HG03196 (cell line): ENCODE results near the gene P3H2.
A peak's percentile ranks its signal among the peaks of the same experiment; 100 is the strongest.

Source experiments
- ATAC-seq: cut with Tn5 transposase; IDR thresholded peaks from one replicate; pipeline ENCODE4 v1.9.1; 2021; ENCODE audit not compliant: unreplicated experiment

Gene P3H2

GRCh38 chr3:190127195-190127594 is 6.5 kb upstream of the P3H2 start:
- ATAC-seq = no peak

GRCh38 chr3:190125436-190126068 is 4.9 kb upstream of the P3H2 start:
- no peak for ATAC-seq

- ATAC-seq = no peak
Measured at GRCh38 chr3:190124067-190124466, 3.4 kb upstream of the P3H2 start.

GRCh38 chr3:190122198-190122771 is 1.6 kb upstream of the P3H2 start:
- ATAC-seq = no peak

- ATAC-seq = no peak
Measured at GRCh38 chr3:190121383-190121782, 686 bp upstream of the P3H2 start.

GRCh38 chr3:190121061-190121377 is 322 bp upstream of the P3H2 start:
- no peak for ATAC-seq

GRCh38 chr3:190119461-190120268 is 1.0 kb downstream of the P3H2 start:
- no peak for ATAC-seq

GRCh38 chr3:190118438-190118837 is 2.3 kb downstream of the P3H2 start:
- no peak for ATAC-seq

GRCh38 chr3:190117981-190118380 is 2.7 kb downstream of the P3H2 start:
- no peak for ATAC-seq

GRCh38 chr3:190116551-190117067 is 4.1 kb downstream of the P3H2 start:
- no peak for ATAC-seq

GRCh38 chr3:190110826-190111225 is 9.9 kb downstream of the P3H2 start:
- no peak for ATAC-seq

GRCh38 chr3:190109441-190109840 is 11.3 kb downstream of the P3H2 start:
- ATAC-seq = no peak

- no peak for ATAC-seq
Measured at GRCh38 chr3:190108804-190109203, 11.9 kb downstream of the P3H2 start.

GRCh38 chr3:190105876-190106275 is 14.8 kb downstream of the P3H2 start:
- no peak for ATAC-seq

- ATAC-seq = peak; percentile 46
Measured at GRCh38 chr3:190101320-190102011, 19.2 kb downstream of the P3H2 start.

GRCh38 chr3:190099099-190099498 is 21.6 kb downstream of the P3H2 start:
- ATAC-seq = no peak

- ATAC-seq = no peak
Measured at GRCh38 chr3:190097617-190098016, 23.1 kb downstream of the P3H2 start.

GRCh38 chr3:190097025-190097424 is 23.7 kb downstream of the P3H2 start:
- no peak for ATAC-seq

- ATAC-seq = no peak
Measured at GRCh38 chr3:190096345-190096744, 24.4 kb downstream of the P3H2 start.

GRCh38 chr3:190094160-190094718 is 26.5 kb downstream of the P3H2 start:
- ATAC-seq = no peak

- no peak for ATAC-seq
Measured at GRCh38 chr3:190092250-190092649, 28.4 kb downstream of the P3H2 start.
